GM21723 (cell line): Measurements from ENCODE around the gene RIMBP2.

Experiments used
- ATAC-seq: cut with Tn5 transposase; IDR thresholded peaks from one replicate; pipeline ENCODE4 v1.9.1; 2021; ENCODE audit warnings: mild to moderate bottlenecking, moderate library complexity; ENCODE audit not compliant: unreplicated experiment

RIMBP2 gene

GRCh38 chr12:130448044-130448821, 267.9 kb downstream of the RIMBP2 start:
- no peak for ATAC-seq

DNA sequence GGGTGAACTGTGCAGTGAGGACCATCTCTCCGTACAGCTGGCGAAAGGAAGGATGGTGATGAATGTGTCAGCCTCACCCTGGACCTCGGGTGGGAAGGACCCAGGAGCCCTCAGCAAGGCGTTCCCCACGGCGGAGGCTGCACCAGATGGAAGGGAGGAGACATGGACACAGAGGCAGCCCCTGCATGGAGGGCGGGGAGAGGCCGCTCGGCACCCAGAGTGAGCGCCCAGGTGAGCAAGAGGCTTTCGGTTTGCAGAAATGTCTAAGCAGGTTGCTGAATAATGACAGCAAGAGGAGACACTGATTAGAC, 268.5 kb downstream of the RIMBP2 start:
- ATAC-seq: no peak

- ATAC-seq: no peak
Observed at GRCh38 chr12:130446846-130447654, 269.0 kb downstream of the RIMBP2 start.

DNA sequence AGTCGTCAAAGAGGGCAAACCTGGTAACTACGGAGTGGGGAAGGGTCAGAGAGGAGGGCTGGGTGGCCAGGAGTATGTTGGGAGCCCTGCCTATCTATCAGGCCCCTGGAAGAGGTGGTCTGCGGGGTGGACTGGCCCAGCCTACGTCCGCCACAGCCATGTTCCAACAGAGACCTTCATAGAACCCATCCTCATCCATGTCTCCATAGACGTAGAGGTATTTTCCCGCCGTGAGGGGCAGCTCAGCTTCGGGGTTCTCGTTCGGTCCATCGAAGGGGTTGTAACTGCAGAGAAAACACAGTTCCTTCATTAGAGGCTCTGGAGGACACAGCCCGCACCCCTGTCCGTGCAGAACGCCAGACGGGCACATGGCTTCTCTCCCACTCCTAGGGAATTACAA, 271.1 kb downstream of the RIMBP2 start:
- no peak for ATAC-seq

GRCh38 chr12:130444061-130444460, 272.0 kb downstream of the RIMBP2 start:
- ATAC-seq: no peak

- ATAC-seq: no peak
Observed at GRCh38 chr12:130441771-130442760, 274.0 kb downstream of the RIMBP2 start.

GRCh38 chr12:130440411-130441080, 275.6 kb downstream of the RIMBP2 start:
- no peak for ATAC-seq

- no peak for ATAC-seq
Observed at GRCh38 chr12:130439250-130439649, 276.8 kb downstream of the RIMBP2 start.

DNA sequence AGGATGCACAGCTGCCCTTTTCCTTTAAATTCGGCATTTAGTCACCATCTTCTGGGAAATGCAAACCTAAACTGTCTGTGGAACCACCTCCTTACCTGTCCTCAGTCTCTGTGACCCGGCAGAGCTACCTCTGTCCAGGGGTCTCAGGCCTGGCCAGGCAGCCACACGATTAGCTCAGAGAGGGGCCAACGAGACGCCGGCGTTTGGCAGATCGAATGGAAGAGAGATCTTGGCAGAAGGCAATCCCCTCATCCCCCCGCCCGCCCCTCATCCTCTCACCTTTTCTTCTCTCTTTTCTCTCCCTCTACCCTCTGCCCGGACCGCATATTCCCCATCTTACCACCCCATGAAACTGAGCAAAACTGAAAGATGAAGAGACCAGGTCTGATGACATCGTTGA, 277.4 kb downstream of the RIMBP2 start:
- ATAC-seq: no peak

DNA sequence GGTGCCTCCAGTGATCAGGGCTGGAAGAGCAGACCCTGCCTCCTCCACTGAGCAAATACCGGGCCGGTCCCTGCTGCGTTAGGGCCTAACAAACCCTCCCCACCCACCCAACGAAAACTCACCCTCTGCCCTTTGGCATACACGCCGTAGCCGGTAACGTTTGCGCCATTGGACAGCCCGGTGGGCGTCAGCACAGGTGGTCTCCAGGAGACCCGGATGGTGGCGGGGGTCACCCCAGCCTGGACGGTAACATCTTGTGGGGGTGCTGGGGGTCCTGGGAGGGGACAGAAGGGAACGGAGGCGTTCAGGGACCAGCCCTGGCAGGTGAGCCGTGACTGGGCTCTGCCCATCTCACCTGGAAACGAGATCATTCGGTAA, 277.9 kb downstream of the RIMBP2 start:
- ATAC-seq: no peak

DNA sequence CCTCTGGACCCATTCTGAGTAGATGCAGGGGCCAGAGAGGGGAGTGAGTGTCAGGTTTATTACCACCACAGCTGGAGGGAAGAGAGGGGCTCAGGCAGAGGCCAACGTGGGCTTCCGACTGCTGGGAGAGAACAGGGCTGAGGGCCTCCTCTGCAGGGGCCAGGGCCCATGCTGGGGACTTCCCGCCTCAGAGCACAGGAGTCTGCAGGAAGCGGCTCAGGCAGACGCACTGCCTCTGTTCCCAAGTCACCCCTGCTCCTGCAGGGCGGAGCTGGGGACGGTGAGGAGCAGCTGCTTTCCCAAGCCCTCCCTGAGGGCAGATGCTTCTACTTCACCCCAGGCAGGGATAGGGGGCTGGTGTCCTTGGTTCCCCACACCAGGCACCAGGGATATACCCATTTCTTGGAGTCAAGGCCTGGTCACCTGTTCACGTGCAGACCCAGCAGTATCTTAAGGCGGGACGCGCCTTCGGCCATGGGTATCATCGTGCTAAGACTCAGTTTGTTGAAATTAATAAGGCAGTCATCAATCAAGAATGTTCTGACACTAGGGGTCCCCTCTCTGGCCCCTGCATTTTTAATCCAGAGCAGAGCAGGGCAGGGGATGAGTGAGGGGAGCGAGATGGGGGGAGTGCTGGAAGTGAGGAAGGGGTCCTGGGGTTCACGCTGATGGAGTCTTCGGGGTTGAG, 278.4 kb downstream of the RIMBP2 start:
- no peak for ATAC-seq

DNA sequence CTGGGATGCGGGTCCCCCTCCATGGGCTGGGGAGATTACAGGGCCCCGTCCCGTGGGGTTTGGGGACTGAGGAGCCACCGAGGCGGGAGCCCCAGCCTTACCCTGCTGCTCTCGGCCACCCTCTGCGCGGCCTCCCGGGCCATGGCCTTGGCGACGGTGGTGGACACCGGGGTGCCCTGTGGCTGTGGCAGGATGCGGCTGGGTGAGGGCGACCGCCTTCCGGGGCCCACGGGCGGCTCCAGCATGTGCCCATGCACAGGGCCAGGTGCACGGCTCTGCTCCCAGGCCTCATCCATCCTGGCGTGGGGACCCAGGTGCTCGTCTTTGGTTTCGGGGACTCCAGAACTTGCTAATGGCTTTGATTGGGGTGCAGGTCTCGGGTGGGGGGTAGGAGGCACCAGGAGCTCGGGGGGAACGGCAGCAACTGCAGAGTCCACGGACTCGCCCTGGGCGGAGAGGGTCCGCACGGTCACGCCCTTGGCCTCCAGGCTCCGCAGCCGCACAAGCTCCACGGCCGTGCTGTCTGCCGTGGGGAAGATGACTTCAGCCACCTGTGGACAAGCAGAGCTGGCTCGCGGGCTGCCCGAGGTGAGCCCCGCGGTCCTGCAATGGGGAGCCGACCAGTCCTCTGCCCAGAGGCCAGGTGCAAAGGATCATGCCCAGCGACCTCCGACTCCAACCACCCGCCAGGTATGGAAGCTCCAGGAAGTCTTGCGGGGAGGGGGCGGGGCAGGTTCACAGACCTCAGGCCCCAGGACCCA, 279.2 kb downstream of the RIMBP2 start:
- no peak for ATAC-seq

GRCh38 chr12:130435826-130436225, 280.3 kb downstream of the RIMBP2 start:
- ATAC-seq: no peak

DNA sequence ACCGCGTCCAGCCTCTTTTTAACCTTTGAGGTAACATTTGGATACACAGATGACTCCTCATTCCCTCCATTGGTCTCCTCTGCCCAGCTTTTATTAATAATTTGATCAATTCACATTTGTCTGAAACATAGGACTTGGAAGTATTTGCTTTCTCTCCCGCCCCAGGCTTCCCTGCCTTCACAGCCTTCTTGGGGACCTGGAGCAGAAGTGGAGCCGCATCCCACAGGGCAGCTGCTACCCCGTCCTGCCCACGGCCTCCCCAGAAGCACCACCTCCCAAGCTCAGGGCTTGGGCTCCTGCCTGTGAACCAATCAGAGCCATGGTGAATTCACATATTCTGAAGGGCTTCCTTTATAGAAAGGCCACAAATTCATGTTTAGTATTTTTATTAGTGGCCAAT, 280.8 kb downstream of the RIMBP2 start:
- ATAC-seq: no peak

DNA sequence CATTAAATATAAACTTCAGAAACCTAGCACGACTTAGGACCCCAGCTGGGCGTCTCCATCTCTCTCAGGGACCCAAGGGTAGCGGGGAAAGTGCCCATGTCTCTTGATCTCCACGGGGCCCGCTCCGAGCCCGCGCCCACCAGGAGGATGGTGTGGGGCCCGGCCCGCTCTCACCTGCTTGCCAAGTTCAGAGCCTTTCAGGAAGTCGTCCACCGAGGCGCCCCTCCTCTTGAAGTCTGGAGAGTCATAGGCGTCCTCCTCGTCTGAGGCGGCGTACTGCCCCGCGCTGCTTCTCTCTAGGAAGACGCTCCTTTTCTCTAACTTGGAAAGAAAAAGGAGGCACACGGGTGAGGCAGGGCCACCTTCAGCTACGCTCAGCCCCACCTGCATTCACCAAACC, 281.5 kb downstream of the RIMBP2 start:
- no peak for ATAC-seq

- no peak for ATAC-seq
Observed at GRCh38 chr12:130433834-130434233, 282.3 kb downstream of the RIMBP2 start.

DNA sequence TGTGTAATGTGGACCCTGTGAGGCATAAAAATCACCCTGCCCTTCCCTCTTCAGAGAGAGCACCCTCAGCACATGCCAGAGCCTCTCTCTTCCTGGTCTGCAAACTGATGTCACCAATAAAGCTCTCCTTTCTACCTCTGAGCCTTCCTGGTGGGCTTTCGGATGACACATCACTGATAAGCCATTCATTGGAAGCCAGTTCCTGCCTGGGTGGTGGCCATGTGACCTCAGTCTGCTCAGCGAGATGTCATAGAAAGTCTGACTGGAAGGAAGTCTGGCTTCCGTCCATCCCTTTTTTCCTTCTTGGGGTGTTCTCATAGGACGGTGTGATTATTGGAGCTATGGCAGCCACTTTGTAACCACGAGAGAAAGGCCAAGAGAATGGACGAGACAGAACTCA, 282.7 kb downstream of the RIMBP2 start:
- ATAC-seq: no peak

GRCh38 chr12:130431176-130431575, 284.9 kb downstream of the RIMBP2 start:
- no peak for ATAC-seq
